ENCODE results near the gene A4GALT. TPM values are rescaled to one million over a fixed set of nuclear protein-coding genes. Genes with fewer than 3 reads are reported as not detected.
A peak's percentile ranks its signal among the peaks of the same experiment; 100 is the strongest.

The A4GALT gene
- total and polyA plus RNA-seq, 10 of the 15 experiments (the other 5 are each of a cell fraction or from before 2014, with no cell fraction given), result 0.04 to 3.9 (median 2.3) TPM; not detected in 1

- TF ChIP-seq SP1 (IDR thresholded peaks at IDR 0.05; ENCODE audit: low read depth, low read length), result peak; percentile 77
- no peak for TF ChIP-seq MYB (IDR thresholded peaks at IDR 0.05; ENCODE audit: borderline replicate concordance, low read depth, low read length)
- peak; percentile 40; the same call in 1 of the 2 replicates for TF ChIP-seq HDGF (IDR thresholded peaks at IDR 0.05)
- TF ChIP-seq ZNF622 (IDR thresholded peaks at IDR 0.05), result no peak
- TF ChIP-seq MYC (IDR thresholded peaks at IDR 0.05; ENCODE audit: insufficient read depth, insufficient read length, insufficient replicate concordance, low read length, severe bottlenecking), result no peak
- no peak for TF ChIP-seq RFX5 (IDR thresholded peaks at IDR 0.05; ENCODE audit: low read depth, low read length)
- no peak for TF ChIP-seq BCLAF1 (IDR thresholded peaks at IDR 0.05)
- TF ChIP-seq CREM (IDR thresholded peaks at IDR 0.05; ENCODE audit: low read depth), result peak; percentile 94
- no peak for TF ChIP-seq RBBP5 (conservative IDR thresholded peaks at IDR 0.05)
- TF ChIP-seq USF1 (IDR thresholded peaks at IDR 0.05; ENCODE audit: borderline replicate concordance, extremely low read length, insufficient read depth, low read depth, low read length), result peak; percentile 61
- TF ChIP-seq PKNOX1 (IDR thresholded peaks at IDR 0.05), result no peak
- TF ChIP-seq SUZ12 (IDR thresholded peaks at IDR 0.05; ENCODE audit: unreplicated experiment), result no peak
- TF ChIP-seq RAD21 (IDR thresholded peaks at IDR 0.05; ENCODE audit: insufficient read depth, low read depth, low read length), result no peak
- TF ChIP-seq CTCF (IDR thresholded peaks at IDR 0.05 in 2 of 3, conservative IDR thresholded peaks at IDR 0.05 in 1 of 3; ENCODE audit: control insufficient read depth in 2 of 3, extremely low read depth in 1 of 3, insufficient read depth in 1 of 3, low read depth in 3 of 3, low read length in 3 of 3), result no peak
- peak; percentile 75 for TF ChIP-seq RELB (IDR thresholded peaks at IDR 0.05; ENCODE audit: low read depth)
- TF ChIP-seq ZBTB33 (IDR thresholded peaks at IDR 0.05), result no peak
- TF ChIP-seq MXI1 (IDR thresholded peaks at IDR 0.05; ENCODE audit: low read depth, low read length), result no peak
- TF ChIP-seq NFXL1 (IDR thresholded peaks at IDR 0.05; ENCODE audit: borderline replicate concordance), result no peak
Observed at GRCh38 chr22:42769574-42770447, 49.1 kb upstream of the A4GALT start (continued).
